Measurements from ENCODE around the gene TMEM219.

Gene TMEM219

DNA sequence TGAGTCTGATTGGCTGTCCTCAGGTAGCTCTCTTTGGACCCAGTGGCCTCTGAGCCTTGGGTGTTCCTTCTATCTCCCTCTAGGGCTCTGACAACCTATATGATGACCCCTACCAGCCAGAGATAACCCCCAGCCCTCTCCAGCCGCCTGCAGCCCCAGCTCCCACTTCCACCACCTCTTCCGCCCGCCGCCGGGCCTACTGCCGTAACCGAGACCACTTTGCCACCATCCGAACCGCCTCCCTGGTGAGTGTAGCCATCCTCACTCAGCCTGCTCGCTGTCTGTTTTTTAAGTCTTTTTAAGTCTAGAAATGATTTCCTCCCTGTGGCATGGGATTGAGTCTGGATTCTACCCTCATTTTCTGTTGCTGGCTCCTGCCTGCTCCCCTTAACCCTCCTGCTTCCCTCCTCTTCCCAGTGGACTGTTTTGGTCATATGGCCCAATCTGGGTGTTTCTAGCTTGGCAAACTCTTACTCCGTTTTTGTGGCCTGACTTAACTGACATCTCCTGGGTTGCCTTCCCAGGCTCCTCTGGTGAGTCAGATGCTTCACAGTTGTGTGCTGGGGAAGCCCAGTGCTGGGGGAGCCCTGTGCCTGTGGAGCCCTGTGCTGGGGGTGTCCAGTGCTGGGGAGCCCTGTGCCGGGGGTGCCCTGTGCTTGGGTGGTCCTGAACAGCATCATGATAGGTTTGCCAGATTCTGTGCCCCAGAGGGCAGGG lies 21.7 kb downstream of the TMEM219 start:
- no peak for DNase-seq

- no peak for DNase-seq
These were observed 22.4 kb downstream of the TMEM219 start for GRCh38 chr16:29984137-29984763.

DNA sequence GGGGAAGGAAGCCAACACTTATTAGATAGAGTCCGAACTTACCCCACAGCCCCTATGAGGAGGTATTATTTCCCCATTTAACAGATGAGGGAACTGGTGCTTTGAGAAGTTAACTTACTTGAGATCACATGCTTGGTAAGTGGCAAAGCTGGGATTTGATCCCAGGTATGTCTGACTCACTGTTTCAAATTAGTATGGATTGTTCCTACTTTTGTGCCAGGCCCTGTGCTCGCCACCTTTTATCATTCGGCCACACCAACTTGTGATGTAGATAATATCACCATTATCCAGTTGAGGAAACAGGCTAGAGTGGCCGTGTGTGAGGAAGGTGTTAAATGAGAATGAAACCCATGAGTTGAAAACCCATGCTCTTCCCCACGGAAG lies 22.9 kb downstream of the TMEM219 start:
- DNase-seq: no peak

DNA sequence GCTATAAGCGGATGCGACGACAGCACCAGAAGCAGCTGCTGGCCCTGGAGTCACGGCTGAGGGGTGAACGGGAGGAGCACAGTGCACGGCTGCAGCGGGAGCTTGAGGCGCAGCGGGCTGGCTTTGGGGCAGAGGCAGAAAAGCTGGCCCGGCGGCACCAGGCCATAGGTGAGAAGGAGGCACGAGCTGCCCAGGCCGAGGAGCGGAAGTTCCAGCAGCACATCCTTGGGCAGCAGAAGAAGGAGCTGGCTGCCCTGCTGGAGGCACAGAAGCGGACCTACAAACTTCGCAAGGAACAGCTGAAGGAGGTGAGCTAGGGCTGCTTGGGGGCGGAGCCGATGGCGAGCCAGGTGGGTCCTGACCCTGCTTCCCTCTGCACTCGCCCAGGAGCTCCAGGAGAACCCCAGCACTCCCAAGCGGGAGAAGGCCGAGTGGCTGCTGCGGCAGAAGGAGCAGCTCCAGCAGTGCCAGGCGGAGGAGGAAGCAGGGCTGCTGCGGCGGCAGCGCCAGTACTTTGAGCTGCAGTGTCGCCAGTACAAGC lies 23.5 kb downstream of the TMEM219 start:
- no peak for DNase-seq

DNA sequence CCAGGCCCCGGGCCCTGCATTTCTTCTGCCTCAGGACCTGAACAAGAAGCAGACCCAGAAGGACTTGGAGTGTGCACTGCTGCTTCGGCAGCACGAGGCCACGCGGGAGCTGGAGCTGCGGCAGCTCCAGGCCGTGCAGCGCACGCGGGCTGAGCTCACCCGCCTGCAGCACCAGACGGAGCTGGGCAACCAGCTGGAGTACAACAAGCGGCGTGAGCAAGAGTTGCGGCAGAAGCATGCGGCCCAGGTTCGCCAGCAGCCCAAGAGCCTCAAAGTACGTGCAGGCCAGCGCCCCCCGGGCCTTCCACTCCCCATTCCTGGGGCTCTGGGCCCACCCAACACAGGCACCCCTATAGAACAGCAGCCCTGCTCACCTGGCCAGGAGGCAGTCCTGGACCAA lies 24.4 kb downstream of the TMEM219 start:
- no peak for DNase-seq

DNA sequence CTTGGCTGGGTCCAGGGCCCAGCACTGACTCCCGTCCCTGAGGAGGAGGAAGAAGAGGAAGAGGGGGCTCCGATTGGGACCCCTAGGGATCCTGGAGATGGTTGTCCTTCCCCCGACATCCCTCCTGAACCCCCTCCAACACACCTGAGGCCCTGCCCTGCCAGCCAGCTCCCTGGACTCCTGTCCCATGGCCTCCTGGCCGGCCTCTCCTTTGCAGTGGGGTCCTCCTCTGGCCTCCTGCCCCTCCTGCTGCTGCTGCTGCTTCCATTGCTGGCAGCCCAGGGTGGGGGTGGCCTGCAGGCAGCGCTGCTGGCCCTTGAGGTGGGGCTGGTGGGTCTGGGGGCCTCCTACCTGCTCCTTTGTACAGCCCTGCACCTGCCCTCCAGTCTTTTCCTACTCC lies 25.1 kb downstream of the TMEM219 start:
- DNase-seq: no peak

- no peak for DNase-seq
These were observed 25.6 kb downstream of the TMEM219 start for GRCh38 chr16:29987371-29988085.

DNA sequence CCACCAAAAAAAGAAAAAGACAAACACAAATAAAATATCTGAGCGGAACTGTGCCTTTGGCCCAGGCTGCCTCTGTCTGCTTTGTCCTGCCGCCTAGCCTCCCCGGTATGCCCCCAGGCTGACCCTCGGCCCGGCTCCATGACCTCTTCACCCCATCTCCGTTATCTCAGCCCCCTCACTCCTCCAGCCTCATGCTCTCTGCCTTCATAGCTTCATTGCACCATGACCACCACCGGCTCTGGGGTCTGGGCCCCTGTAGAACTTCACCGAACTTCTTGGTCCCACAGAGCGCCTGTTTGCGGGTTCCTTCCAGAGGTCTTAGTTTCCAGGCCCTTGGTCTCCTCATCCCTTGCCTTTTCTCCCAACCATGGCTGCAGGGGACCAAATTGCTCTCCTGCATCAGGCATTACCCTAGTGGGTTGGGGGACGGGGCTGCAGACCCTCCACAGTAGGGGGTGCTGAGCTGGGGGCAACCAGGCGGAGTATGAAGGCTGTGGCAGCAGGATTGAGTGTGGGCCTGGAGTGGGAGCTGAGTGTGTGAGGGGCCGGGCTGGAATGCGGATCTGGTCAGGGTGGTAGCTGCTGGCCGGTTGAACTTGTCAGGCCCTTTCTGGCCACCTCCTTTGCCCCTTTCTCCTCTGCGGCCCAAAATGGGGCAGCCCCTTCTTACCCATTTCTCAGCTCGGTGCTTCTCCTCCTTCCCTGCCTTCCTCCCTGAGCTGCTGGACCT lies 26.6 kb downstream of the TMEM219 start:
- no peak for DNase-seq

GRCh38 chr16:29989111-29989858 lies 27.4 kb downstream of the TMEM219 start:
- DNase-seq: no peak

DNA sequence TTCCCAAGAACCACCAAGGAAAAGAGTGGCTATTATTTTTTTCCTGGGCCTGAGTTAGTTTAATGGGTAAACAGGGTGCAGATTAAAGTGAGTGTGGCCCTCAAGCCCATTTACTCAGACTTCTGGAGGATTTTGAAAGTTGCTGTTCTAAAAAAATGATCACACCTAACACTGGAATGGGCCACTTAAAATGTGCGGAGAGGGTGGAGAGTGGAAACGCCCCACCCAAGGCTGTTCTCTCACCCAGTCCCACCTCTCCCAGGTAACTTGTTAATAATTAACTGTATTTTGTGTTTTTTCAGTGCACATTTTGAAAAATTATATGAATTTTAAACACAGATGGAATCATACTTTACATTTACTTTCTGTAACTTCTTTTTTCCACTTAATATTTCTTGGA lies 28.2 kb downstream of the TMEM219 start:
- DNase-seq: no peak

DNA sequence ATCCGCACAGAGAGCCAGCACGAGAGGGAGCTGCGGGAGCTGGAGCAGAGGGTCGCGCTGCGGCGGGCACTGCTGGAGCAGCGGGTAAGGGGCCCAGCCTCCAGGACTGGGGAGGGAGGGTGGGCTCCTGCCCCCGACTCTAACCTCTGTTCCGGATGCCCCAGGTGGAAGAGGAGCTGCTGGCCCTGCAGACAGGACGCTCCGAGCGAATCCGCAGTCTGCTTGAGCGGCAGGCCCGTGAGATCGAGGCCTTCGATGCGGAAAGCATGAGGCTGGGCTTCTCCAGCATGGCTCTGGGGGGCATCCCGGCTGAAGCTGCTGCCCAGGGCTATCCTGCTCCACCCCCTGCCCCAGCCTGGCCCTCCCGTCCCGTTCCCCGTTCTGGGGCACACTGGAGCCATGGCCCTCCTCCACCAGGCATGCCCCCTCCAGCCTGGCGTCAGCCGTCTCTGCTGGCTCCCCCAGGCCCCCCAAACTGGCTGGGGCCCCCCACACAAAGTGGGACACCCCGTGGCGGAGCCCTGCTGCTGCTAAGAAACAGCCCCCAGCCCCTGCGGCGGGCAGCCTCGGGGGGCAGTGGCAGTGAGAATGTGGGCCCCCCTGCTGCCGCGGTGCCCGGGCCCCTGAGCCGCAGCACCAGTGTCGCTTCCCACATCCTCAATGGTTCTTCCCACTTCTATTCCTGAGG lies 29.1 kb downstream of the TMEM219 start:
- no peak for DNase-seq

DNA sequence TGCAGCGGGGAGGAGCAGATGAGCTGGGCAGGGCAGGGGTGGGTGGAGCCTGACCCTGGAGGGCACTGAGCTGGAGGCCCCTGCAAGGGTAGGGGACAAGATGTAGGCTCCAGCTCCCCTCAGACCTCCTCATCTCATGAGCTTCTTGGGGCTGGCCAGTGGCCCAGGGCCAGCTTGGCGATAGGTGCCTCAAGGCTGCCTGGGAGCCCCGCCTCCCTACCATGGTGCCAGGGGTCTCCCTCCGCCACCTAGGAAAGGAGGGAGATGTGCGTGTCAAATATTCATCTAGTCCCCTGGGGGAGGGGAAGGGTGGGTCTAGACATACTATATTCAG lies 29.7 kb downstream of the TMEM219 start:
- DNase-seq: no peak

- no peak for DNase-seq
These were observed 30.6 kb downstream of the TMEM219 start for GRCh38 chr16:29992344-29992967.

DNA sequence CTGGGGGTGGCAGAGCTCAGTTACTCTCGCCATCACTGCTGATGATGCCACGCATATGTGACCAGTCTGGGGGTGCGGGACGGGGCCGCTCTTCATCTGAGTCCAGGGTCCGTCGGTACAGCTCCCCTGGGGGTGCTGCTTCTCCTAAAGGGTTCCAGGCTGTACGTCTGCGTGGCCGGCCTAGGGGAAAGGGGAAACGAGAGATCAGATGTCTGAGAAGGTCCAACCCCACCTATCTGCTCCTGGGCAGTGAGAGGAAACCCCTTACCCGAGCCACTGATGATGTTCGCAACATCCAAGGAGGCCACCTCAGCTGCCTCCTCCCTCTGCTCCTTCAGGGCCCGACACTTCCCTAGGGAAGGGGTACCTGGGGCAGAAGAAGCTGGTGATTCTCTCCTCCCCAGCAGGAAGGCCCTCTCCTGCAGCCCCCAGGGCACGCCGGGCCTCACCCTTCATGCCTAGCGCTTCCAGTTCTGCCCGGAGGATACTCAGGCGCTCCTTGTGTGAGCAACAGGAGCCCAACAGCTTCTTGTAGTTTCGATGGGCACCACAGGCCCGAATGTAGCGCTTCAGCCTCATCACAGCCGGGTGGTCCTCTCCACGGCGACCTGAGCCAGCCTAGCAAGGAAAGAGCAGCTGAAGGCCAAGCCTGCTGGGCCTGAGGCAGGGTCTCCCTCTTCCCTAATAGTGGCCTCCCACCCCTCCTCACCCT lies 31.5 kb downstream of the TMEM219 start:
- DNase-seq: no peak

DNA sequence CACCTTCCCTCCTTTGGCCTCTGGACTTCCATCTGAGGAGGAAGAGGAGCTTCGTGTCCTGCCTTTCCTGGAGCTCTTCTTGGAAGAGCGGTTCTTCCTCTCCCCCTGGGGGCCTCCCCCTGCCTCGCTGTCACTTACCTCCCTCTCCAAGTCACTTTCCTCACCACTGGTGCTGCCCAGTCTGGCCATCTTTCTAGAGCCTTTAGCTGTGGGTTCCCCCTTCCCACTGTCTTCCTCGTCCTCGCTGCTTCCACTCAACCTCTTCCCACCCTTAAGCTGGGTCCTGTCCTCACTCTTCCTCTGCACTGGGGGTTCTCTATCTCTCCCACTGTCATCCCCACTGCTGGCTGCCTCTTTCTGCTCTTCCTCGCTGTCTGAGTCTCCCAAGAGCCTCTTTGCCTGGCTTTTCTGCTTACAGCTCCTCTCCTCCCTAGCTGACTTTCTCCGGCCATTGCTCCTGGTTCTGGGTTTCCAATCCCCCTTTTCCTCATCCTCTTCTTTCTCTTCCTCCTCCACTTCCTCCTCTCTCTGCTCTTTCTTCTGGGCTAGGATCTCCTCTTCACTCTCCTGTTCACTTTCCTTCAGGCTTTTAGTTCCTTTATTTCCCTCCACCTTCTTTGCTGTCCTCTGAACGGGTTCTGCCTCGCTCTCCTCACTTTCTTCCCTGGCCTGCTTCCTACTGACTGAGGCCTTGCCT lies 32.2 kb downstream of the TMEM219 start:
- DNase-seq: no peak

DNA sequence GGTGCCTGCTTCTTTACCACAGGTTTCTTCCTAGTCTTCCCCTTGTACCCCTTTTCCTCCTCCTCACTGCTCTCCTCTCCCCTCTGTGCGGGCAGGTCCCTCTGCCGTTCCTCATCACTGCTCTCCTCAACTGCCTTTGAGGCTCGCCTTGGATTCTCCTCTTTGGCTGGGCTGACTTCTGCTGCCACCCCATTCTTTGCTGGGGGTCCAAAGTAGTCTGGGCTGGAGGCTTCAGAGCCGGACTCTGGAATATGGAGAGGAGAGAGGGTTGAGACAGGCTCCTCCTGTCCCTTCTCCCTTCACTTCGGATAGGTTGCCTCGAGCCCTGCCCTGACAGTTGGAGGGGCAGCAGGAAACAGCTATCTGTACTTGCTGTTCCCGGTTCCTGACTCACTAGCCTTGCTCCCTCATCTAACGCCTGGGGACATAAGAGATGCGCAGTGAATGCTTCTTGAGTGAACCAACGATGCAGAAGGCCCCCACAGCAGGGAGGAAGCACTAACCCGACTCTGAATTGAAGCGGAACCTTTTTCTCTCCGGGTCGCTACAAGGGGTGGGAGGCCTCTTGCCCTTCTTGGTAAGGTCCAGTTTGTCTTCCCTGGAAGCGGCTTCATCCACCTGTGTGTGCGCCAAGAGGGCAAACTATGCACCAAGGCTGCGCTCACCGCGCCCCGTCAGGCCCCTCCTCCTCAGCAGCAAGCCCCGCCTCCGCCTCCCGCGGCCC lies 32.9 kb downstream of the TMEM219 start:
- DNase-seq: peak; percentile 79

- DNase-seq: peak; percentile 88
These were observed 33.5 kb downstream of the TMEM219 start, which contains the start of gene HIRIP3 for GRCh38 chr16:29995324-29995910. TSS of gene HIRIP3 (minus strand) at chr16:29995617. CDS start at chr16:29995605, 12 bp downstream.

DNA sequence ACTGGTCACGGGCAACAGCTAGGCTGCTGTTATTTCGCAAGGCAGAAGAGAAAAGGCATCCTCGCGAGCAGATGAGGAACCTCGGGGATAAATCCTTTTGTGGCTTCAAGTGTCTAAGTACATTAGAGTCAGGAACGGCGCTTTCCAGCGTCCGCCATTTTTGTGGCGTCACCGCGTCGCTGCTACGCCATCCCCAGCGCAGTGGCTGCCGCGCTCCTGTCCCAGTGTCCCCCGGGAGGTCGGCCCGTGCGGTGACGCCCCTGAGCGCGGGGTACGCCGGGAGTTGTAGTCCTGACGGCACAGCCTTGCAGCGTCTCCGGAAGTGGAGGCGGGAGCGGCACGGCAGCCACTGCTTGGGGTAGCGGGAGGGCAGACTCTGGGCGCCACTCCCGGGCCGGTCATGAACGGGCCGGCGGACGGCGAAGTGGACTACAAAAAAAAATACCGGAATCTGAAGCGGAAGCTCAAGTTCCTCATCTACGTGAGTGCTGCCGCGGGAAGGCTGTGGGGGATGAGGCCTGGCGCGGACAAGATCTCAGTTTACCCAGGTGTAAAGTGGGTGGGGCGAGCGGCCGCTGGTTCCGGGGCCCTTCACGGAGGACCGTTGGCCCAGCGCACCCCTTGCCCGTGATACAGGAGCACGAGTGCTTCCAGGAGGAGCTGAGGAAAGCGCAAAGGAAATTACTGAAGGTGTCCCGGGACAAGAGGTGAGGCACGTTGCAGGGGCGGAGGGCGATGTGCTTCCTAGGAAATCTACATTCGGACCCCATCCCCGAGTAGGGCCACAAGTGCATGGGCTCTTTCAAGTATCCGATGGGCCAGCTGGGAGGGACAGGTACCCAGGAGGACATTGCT lies 34.3 kb downstream of the TMEM219 start, which contains the start of gene INO80E:
TSS of gene INO80E (plus strand) at position 331 of the 855 bp plus-strand sequence. CDS start at position 401, 70 bp downstream.
- DNase-seq: peak; percentile 99
